ENCODE results near the gene MMS19. TPM values are rescaled to one million over a fixed set of nuclear protein-coding genes. Genes with fewer than 3 reads are reported as not detected.

Gene MMS19
- polyA plus RNA-seq, result 26.6 and 39.6 TPM in 2 replicates

GRCh38 chr10:97498076-97498840, at the start of gene MMS19:
MMS19 (minus strand) TSS chr10:97498422; CDS start chr10:97498384, 38 bp downstream.

GRCh38 chr10:97498841-97499560, 779 bp upstream of the MMS19 start, which contains the start of gene UBTD1:
UBTD1 (plus strand) TSS chr10:97498924; CDS start chr10:97499204, 280 bp downstream.

DNA sequence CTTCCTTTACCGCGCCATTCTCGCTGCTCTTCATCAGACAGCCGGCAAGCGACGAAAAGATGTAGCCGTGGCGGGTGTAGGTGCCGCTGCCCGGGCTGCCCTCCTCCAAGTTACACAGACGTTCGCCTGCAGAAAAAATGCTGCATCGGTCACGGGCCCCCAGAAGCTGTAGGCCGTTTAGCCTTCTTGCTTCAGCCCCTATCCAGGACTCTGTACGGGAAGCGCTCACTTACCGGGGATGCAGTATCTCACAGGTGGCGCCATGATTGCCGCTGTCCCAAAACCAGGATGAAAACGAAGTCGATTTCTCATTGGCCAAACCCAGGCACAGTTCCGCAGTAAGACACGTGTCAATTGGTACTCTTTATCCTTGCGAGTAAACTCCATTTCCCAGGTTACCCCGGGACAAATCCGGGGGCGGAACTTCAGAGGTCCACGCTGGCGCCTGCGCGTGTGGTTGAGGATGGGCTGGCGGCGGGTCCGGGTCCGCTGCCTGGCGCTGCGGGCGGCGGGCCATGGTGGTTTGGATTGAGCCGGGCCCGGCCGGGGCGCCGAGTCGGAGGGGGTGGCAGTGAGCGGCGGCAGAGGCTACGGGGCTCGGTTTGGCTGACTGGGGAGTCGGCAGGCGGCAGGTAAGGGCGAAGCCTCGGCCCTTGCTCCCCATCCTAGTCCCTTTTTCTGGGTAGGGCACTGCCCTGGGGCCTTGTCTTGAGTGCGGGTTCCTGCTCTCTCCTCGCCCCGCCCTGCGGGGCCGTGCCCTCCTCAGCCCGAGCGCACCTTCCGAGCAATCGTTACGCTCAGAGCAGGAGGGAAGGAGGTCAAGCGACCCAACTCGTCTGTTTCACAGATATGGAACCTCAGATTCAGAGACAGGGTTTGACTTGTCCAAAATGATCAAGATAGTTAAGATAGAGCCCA, 52.2 kb downstream of the MMS19 start, which contains the start of the genes EXOSC1 and ZDHHC16:
Gene EXOSC1 (minus strand): TSS at position 285 of the 918 bp plus-strand sequence. CDS start 21 bp downstream, at position 264.
Gene ZDHHC16 (plus strand): TSS at position 454 of the 918 bp plus-strand sequence. CDS start 5,501 bp downstream, outside the sequence.

DNA sequence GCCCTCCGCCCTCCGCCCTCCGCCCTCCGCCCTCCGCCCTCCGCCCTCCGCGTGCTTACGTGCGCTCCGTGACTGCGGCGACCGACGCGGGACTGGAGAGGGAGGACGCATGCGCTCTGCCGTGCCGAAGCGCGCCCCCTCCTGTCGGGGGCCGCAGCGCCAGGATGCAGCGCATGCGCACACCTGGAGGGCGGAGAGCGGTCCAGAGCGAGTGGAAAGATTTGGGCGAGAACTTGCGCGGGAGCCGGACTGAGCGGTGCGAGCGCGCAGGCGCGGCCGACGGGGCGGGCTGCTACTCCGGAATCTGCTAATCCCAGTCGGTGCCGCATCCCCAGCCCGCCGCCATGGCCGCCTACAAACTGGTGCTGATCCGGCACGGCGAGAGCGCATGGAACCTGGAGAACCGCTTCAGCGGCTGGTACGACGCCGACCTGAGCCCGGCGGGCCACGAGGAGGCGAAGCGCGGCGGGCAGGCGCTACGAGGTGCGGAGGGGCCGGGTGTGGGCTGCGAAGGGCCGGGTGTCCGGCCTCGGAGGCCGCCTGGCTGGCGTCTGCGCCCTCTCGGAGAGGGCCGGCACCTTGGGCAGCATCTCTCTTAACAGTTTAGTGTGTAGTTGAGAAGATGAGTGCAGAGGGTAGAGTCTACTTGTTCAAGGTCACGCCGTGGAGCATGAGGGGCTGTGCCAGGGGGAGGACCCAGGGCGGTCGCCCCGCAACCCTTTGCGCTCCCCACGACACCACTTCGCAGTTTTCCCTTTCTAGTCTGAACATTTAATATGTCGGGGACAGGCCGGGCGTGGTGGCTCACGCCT, 72.1 kb downstream of the MMS19 start, which contains the start of gene PGAM1:
Gene PGAM1 (plus strand): TSS at position 228 of the 812 bp plus-strand sequence. CDS start 117 bp downstream, at position 345.

Other genes starting within 250 kb of the MMS19 start
- 0.27 and 2.8 TPM in 2 replicates for gene ARHGAP19, start 205.8 kb downstream of the MMS19 start, polyA plus RNA-seq
- gene FRAT1, start 179.2 kb downstream of the MMS19 start, polyA plus RNA-seq, result 0.56 and 0.64 TPM in 2 replicates
- gene FRAT2, start 163.7 kb downstream of the MMS19 start, polyA plus RNA-seq, result 1.8 and 2.5 TPM in 2 replicates
- gene RRP12, start 97.1 kb downstream of the MMS19 start, polyA plus RNA-seq, result 9.8 and 13.8 TPM in 2 replicates
- gene PGAM1, start 72.2 kb downstream of the MMS19 start, polyA plus RNA-seq, result 308 and 376 TPM in 2 replicates
- 70.6 and 106 TPM in 2 replicates for gene EXOSC1, start 52.4 kb downstream of the MMS19 start, polyA plus RNA-seq
- gene ZDHHC16, start 52.2 kb downstream of the MMS19 start, polyA plus RNA-seq, result 17.6 and 42.6 TPM in 2 replicates
- not detected in 2 replicates for gene UBTD1, start 502 bp upstream of the MMS19 start, polyA plus RNA-seq
- 1.3 TPM in 2 replicates for gene ANKRD2, start 74.4 kb upstream of the MMS19 start, polyA plus RNA-seq
- gene HOGA1, start 86.0 kb upstream of the MMS19 start, polyA plus RNA-seq, result 1.9 and 2.7 TPM in 2 replicates
- gene C10orf62, start 91.3 kb upstream of the MMS19 start, polyA plus RNA-seq, result not detected in 2 replicates
- gene MORN4, start 135.1 kb upstream of the MMS19 start, polyA plus RNA-seq, result 28.6 and 47.9 TPM in 2 replicates
- gene PI4K2A, start 142.2 kb upstream of the MMS19 start, polyA plus RNA-seq, result 6.8 TPM in 2 replicates
- gene AVPI1, start 188.8 kb upstream of the MMS19 start, polyA plus RNA-seq, result 5.0 and 8.7 TPM in 2 replicates
- 0.90 and 1.3 TPM in 2 replicates for gene MARVELD1, start 215.3 kb upstream of the MMS19 start, polyA plus RNA-seq
- gene ZFYVE27, start 238.7 kb upstream of the MMS19 start, polyA plus RNA-seq, result 4.1 and 4.9 TPM in 2 replicates

Data from Purkinje cell (primary cell).